Spleen (tissue), 13 donors: ENCODE measurements around the gene GALNT11. TPM values are rescaled to one million over a fixed set of nuclear protein-coding genes. Genes with fewer than 3 reads are reported as not detected.

Experiments
- DNase-seq: peaks from one replicate; pipeline ENCODE4 v3.0.0-alpha.2; 2020
- H3K27ac ChIP-seq, 8 donors: fragments of 200-600 bp; sonication (generic) in 7 of 8; 1 replicate in 4 of 8; 2 replicates in 4 of 8; pipeline versions ENCODE4 v1.5.0 to v1.8.0; 2016 to 2021; ENCODE audit warnings: inconsistent platforms in 4 of 8, mild to moderate bottlenecking in 4 of 8, moderate library complexity in 1 of 8
- H3K27me3 ChIP-seq, 7 donors: fragments of 200-600 bp; sonication (generic) in 6 of 7; replicated peaks in 1 of 7; 1 replicate in 4 of 7; 2 replicates in 3 of 7; pipeline versions ENCODE4 v1.5.0 to v1.8.0; 2016 to 2021; ENCODE audit warnings: inconsistent platforms in 3 of 7, mild to moderate bottlenecking in 1 of 7
- H3K36me3 ChIP-seq, 6 donors: fragments of 200-600 bp; sonication (generic) in 5 of 6; 1 replicate in 4 of 6; 2 replicates in 2 of 6; pipeline versions ENCODE4 v1.5.0 to v1.8.0; 2016 to 2021; ENCODE audit warnings: inconsistent platforms in 2 of 6
- H3K4me1 ChIP-seq, 6 donors: fragments of 200-600 bp; sonication (generic) in 5 of 6; 1 replicate in 3 of 6; 2 replicates in 3 of 6; pipeline versions ENCODE4 v1.5.0 to v1.8.0; 2016 to 2021; ENCODE audit warnings: inconsistent platforms in 3 of 6
- H3K4me3 ChIP-seq, 8 donors: fragments of 200-600 bp; sonication (generic) in 7 of 8; 1 replicate in 4 of 8; 2 replicates in 4 of 8; pipeline versions ENCODE4 v1.5.0 to v1.8.0; 2016 to 2021; ENCODE audit warnings: inconsistent platforms in 4 of 8, mild to moderate bottlenecking in 4 of 8, moderate library complexity in 2 of 8
- H3K9me3 ChIP-seq, 8 donors: fragments of 200-600 bp; sonication (generic) in 7 of 8; 1 replicate in 4 of 8; 2 replicates in 4 of 8; pipeline versions ENCODE4 v1.5.0 to v1.8.0; 2016 to 2021; ENCODE audit warnings: inconsistent platforms in 4 of 8
- POLR2A ChIP-seq, 3 donors: fragments of 450-650 bp; IDR thresholded peaks; one replicate each; pipeline ENCODE4 v1.5.1; 2017; ENCODE audit warnings: antibody characterized with exemption in 3 of 3, mild to moderate bottlenecking in 1 of 3
- POLR2AphosphoS5 ChIP-seq, 3 donors: sonication (generic); formaldehyde crosslinking; IDR thresholded peaks; one replicate each; pipeline ENCODE4 v1.5.1; 2017; ENCODE audit warnings: antibody characterized with exemption in 3 of 3
- WGBS, 5 donors: extraction: QIAGEN DNeasy Blood & Tissue Kit in 3 of 5; methylation state at CpG; one replicate each; pipeline versions ENCODE4 v1.1.5 to v1.1.7; 2013 to 2018; 5-methylcytosine and 5-hydroxymethylcytosine counted together
- intact Hi-C: fragments of 100-400 bp; cut with DNase I; formaldehyde crosslinking; loops from one replicate; pipeline ENCODE4 v1.15.0; 2023; ENCODE audit warnings: low total_unique reads
- long read RNA-seq, 2 donors: transcript quantifications; one replicate each; lab custom pipeline, GENCODE V29; 2026
- polyA plus RNA-seq, 3 donors: library from polyadenylated mRNA; stranded (reverse); fragments of 200-250 nt; gene quantifications; one replicate each; pipeline ENCODE4 v1.2.1, GENCODE V29; 2013
- total RNA-seq, 7 donors: library from RNA; depleted of rRNA in 3 of 7; stranded (reverse); fragments of >200 nt in 3 of 7; fragmentation: NEBNext Ultra II Directional in 4 of 7; extraction: Animal tissue kit (Norgen Biotek cat#: 25700) in 4 of 7; gene quantifications; one replicate each; pipeline versions ENCODE4 v1.1.0 to v1.2.1, GENCODE V29; 2016 to 2021
- TF ChIP-seq, protein P1 (sequence below), 11 experiments: fragments of 200-600 bp in 7 of 11; fragments of 450-650 bp in 4 of 11; sonication (generic) in 4 of 11; IDR thresholded peaks in 8 of 11; conservative IDR thresholded peaks in 3 of 11; 1 replicate in 7 of 11; 2 replicates in 4 of 11; pipeline versions ENCODE4 v1.4.0 to v1.8.0; 2016 to 2021; ENCODE audit warnings: antibody characterized with exemption in 11 of 11, inconsistent platforms in 4 of 11, mild to moderate bottlenecking in 1 of 11
- donor health status: healthy with polysubstance abuse.
- donor health status: DM: no; HTN: no; CAD: no; lungs with moderate emphysema.
- donor health status: DM: no; HTN: no; CAD: no.
- donor health status: Bipolar disorder and iron deficiency.
- donor health status: healthy.
- donor health status: DM: no; HTN: no; CAD: no.
- donor health status: DM: yes; HTN: yes; CAD: no.

GALNT11 gene
- total RNA-seq (10 to 100 TPM; 23.0 to 46.0 (median 31.9) TPM), polyA plus RNA-seq (10 to 100 TPM in 2 of 3 donors, 1 to 10 TPM in 1; 9.7 to 18.3 (median 11.4) TPM)
- long read RNA-seq, donor 1, transcript GALNT11-205 (12 exons, 2,727 nt): major isoform, 17 of 17 reads
- long read RNA-seq, donor 1, partial matches to known transcripts: 0 of 17 reads
- long read RNA-seq, donor 1, other reads (novel, unspliced or antisense): 0 of 17 reads
- long read RNA-seq, donor 2, transcript GALNT11-205 (12 exons, 2,727 nt): major isoform, 10 of 15 reads
- long read RNA-seq, donor 2, partial matches to known transcripts: 5 of 15 reads
- long read RNA-seq, donor 2, other reads (novel, unspliced or antisense): 0 of 15 reads

DNA sequence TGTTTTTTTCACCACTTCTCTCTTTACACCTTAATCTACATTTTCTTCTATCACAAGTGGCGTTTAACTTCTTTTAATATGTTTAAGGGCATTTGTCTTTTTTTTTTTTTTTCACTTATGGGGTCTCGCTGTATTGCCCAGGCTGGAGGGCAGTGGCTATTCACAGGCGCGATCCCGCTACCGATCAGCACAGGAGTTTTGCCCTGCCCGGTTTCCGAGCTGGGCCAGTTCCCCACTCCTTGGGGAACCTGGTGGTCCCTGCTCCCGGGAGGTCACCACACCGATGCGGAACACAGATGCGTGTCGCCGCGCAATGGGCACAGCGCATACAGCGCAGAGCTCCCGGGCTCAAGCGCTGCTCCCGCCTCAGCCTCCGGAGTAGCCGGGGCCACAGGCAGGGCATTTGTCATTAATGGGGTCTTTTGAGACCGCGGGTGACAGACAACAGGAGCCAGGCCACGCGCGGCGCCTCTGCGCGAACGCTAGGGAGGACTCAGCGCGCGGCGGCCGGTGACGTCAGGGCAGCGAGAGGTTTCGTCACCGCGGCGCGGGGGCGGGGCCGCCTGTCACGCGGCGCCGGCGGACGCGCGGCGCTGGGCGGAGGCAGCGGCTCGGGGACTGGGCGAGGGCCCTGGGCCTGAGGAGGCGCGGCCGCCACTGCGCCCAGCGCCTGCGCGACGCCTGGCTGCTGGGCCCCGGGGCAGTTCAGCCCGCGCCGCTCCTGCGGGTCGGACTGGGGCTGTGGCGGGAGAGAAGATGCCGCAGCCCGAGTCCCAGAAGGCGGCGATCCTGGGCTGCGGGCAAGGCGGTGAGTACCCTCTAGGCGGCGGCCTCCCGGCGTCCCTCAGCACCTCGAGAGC lies at the start of gene GALNT11:
Gene GALNT11, plus strand, starts transcription at position 598 of the 860 bp plus-strand sequence. CDS start 68,554 bp downstream, outside the sequence.
- Histone ChIP-seq H3K4me1 (peaks cover 7 to 45% (median 17%) of the 10 kb centered on the region in 6 donors), H3K4me3 (peak within 1 kb of the TSS; percentile 52 to 84 (median 59)), H3K36me3 (peaks cover 0 to 15% (median 0%) of the 10 kb centered on the region in 6 donors), H3K27me3 (no peaks in the 10 kb centered on the region), H3K9me3 (no peaks in the 10 kb centered on the region), H3K27ac (peak within 1 kb of the TSS; percentile 75 to 92 (median 87))
- DNase-seq: peak; percentile 96
- TF ChIP-seq, protein P1, sequence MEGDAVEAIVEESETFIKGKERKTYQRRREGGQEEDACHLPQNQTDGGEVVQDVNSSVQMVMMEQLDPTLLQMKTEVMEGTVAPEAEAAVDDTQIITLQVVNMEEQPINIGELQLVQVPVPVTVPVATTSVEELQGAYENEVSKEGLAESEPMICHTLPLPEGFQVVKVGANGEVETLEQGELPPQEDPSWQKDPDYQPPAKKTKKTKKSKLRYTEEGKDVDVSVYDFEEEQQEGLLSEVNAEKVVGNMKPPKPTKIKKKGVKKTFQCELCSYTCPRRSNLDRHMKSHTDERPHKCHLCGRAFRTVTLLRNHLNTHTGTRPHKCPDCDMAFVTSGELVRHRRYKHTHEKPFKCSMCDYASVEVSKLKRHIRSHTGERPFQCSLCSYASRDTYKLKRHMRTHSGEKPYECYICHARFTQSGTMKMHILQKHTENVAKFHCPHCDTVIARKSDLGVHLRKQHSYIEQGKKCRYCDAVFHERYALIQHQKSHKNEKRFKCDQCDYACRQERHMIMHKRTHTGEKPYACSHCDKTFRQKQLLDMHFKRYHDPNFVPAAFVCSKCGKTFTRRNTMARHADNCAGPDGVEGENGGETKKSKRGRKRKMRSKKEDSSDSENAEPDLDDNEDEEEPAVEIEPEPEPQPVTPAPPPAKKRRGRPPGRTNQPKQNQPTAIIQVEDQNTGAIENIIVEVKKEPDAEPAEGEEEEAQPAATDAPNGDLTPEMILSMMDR (IDR thresholded peaks at IDR 0.05 in 8 of 11, conservative IDR thresholded peaks at IDR 0.05 in 3 of 11): peak in 5 of 11 experiments; percentile 21 to 54 (median 32)
- peak in 2 of 3 donors; percentile 15 to 37 for TF ChIP-seq POLR2A (IDR thresholded peaks at IDR 0.05)
- TF ChIP-seq POLR2AphosphoS5 (IDR thresholded peaks at IDR 0.05): peak; percentile 89 to 92 (median 90)
- 4 to 23% (median 5%) methylated on average over 15 to 84 of the region's 84 CpGs for WGBS, 5 donors
- intact Hi-C loops: loop anchor here (10.0 kb wide), 1 partner anchor 251 kb away; no protein-coding TSS in a partner anchor

DNA sequence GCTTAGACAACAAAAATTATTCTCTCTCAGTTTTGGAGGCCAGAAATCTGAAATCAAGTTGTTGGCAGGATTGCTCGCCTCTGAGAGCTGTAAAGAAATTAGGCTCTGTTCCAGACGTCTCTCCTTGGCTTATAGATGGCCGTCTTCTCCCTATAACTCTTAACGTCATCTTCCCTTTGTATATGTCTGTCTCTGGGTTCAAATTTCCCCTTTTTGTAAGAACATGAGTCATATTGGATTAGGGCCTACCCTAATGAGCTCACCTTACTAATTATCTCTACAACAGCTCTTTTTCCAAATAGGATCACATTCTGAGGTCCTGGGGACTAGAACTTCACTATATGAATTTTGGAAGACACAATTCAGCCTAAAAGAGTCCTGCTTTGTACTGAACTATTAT lies 46.9 kb upstream of the GALNT11 start:
- intact Hi-C loops: no loop called here
- no peaks in the 10 kb centered on the region for H3K36me3 ChIP-seq
- no peak overlapping the region for H3K4me3 ChIP-seq
- TF ChIP-seq POLR2A (IDR thresholded peaks at IDR 0.05) (no peak), POLR2AphosphoS5 (IDR thresholded peaks at IDR 0.05) (no peak)
- TF ChIP-seq, protein P1 (IDR thresholded peaks at IDR 0.05 in 8 of 11, conservative IDR thresholded peaks at IDR 0.05 in 3 of 11): no peak
- H3K4me1 ChIP-seq: no peaks in the 10 kb centered on the region
- H3K27me3 ChIP-seq: peaks cover 0 to 8% (median 0%) of the 10 kb centered on the region in 7 donors
- H3K9me3 ChIP-seq: no peaks in the 10 kb centered on the region
- H3K27ac ChIP-seq: no peak overlapping the region
- no peak for DNase-seq
- WGBS, 5 donors: 68 to 95% (median 83%) methylated on average over 4 of the region's 4 CpGs

DNA sequence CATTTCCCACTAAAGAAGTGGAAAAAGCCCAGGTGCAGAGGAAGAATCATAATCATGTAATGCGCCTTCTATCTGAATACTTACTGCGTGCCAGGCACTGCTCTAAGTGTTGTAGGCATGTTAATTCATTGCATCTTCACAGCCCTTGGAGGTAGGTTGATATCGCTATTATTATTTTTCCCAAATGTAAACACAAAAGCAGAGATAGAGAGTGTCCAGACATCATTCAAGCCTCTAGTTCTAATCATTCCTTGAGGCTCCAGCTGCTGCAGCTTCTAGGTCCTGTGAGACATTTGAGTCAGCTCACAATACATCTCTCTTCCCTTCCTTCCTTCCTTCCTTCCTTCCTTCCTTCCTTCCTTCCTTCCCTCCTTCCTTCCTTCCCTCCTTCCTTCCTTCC lies 44.3 kb upstream of the GALNT11 start:
- H3K4me3 ChIP-seq: no peak overlapping the region
- no peak overlapping the region for H3K27ac ChIP-seq
- 66 to 96% (median 83%) methylated on average over 3 of the region's 3 CpGs for WGBS, 5 donors
- no peak for DNase-seq
- intact Hi-C loops: no loop called here
- H3K36me3 ChIP-seq: no peaks in the 10 kb centered on the region
- H3K4me1 ChIP-seq: no peaks in the 10 kb centered on the region
- TF ChIP-seq, protein P1 (IDR thresholded peaks at IDR 0.05 in 8 of 11, conservative IDR thresholded peaks at IDR 0.05 in 3 of 11): no peak
- TF ChIP-seq POLR2AphosphoS5 (IDR thresholded peaks at IDR 0.05): no peak
- TF ChIP-seq POLR2A (IDR thresholded peaks at IDR 0.05): no peak
- H3K9me3 ChIP-seq: no peaks in the 10 kb centered on the region
- peaks cover 0 to 8% (median 0%) of the 10 kb centered on the region in 7 donors for H3K27me3 ChIP-seq
